Loucy (cell line): Measurements from ENCODE around the gene IGF2R.

Source experiments
- H2AFZ ChIP-seq: fragments of 200-600 bp; sonication (generic); 2 replicates; pipeline ENCODE4 v1.6.0; 2016; ENCODE audit warnings: antibody characterized with exemption, mild to moderate bottlenecking, low read length, moderate library complexity
- H3F3A ChIP-seq: fragments of 200-600 bp; 2 replicates; pipeline ENCODE4 v1.6.0; 2016; ENCODE audit warnings: antibody characterized with exemption, low read depth, mild to moderate bottlenecking
- H3K27me3 ChIP-seq: fragments of 200-600 bp; sonication (generic); 2 replicates; pipeline ENCODE4 v1.6.1; 2014; ENCODE audit warnings: low read length, mild to moderate bottlenecking; ENCODE audit not compliant: insufficient read depth, poor library complexity, severe bottlenecking
- H3K36me3 ChIP-seq: fragments of 200-600 bp; sonication (generic); 2 replicates; pipeline ENCODE4 v1.6.1; 2016; ENCODE audit warnings: low read length; ENCODE audit not compliant: insufficient read depth
- H3K4me1 ChIP-seq: fragments of 200-600 bp; sonication (generic); 2 replicates; pipeline ENCODE4 v1.5.1; 2014; ENCODE audit warnings: low read length, mild to moderate bottlenecking; ENCODE audit not compliant: insufficient read depth, poor library complexity, severe bottlenecking
- H3K4me2 ChIP-seq: fragments of 200-600 bp; sonication (generic); 2 replicates; pipeline ENCODE4 v1.6.0; 2014; ENCODE audit warnings: antibody characterized with exemption, low read length, low read depth, mild to moderate bottlenecking; ENCODE audit not compliant: poor library complexity, severe bottlenecking
- H3K4me3 ChIP-seq: fragments of 200-600 bp; sonication (generic); 2 replicates; pipeline ENCODE4 v1.5.1; 2014; ENCODE audit warnings: low read length, mild to moderate bottlenecking, mixed read lengths; ENCODE audit not compliant: poor library complexity, severe bottlenecking
- H3K79me2 ChIP-seq: fragments of 200-600 bp; sonication (generic); 2 replicates; pipeline ENCODE4 v1.6.1; 2014; ENCODE audit warnings: low read length; ENCODE audit not compliant: insufficient read depth
- H3K9ac ChIP-seq: fragments of 200-600 bp; sonication (generic); 2 replicates; pipeline ENCODE4 v1.6.0; 2014; ENCODE audit warnings: mild to moderate bottlenecking, low read depth, low read length, moderate library complexity; ENCODE audit not compliant: poor library complexity, severe bottlenecking
- H3K9me2 ChIP-seq: fragments of 200-600 bp; sonication (generic); replicated peaks from 2 replicates; pipeline ENCODE4 v1.6.1; 2016; ENCODE audit warnings: low read depth, low read length, mixed read lengths
- H3K9me3 ChIP-seq: fragments of 200-600 bp; sonication (generic); 2 replicates; pipeline ENCODE4 v1.6.1; 2014; ENCODE audit warnings: mild to moderate bottlenecking, antibody characterized with exemption, low read length, low read depth; ENCODE audit not compliant: insufficient read depth
- H4K20me1 ChIP-seq: fragments of 200-600 bp; sonication (generic); 2 replicates; pipeline ENCODE4 v1.6.0; 2014; ENCODE audit warnings: antibody characterized with exemption, low read length, mild to moderate bottlenecking; ENCODE audit not compliant: insufficient read depth, poor library complexity, severe bottlenecking
- EZH2phosphoT487 ChIP-seq: fragments of 200-600 bp; IDR thresholded peaks from 2 replicates; pipeline ENCODE4 v1.6.1; 2018; ENCODE audit warnings: antibody characterized with exemption, mild to moderate bottlenecking, moderate library complexity, borderline replicate concordance
- TF ChIP-seq, protein P1 (sequence below): fragments of 200-600 bp; sonication (generic); conservative IDR thresholded peaks from 2 replicates; pipeline ENCODE4 v1.5.1; 2014; ENCODE audit warnings: mild to moderate bottlenecking, antibody characterized with exemption, low read length

The IGF2R gene

GRCh38 chr6:159935065-159935464 is 33.8 kb upstream of the IGF2R start:
- no peak overlapping the region for H3K4me3 ChIP-seq
- H4K20me1 ChIP-seq = no peaks in the 10 kb centered on the region
- no peaks in the 10 kb centered on the region for H3K9me3 ChIP-seq
- no peaks in the 10 kb centered on the region for H3F3A ChIP-seq
- H3K4me1 ChIP-seq = no peaks in the 10 kb centered on the region
- H3K9ac ChIP-seq = no peak overlapping the region
- H3K27me3 ChIP-seq = peaks cover 6% of the 10 kb centered on the region
- no peaks in the 10 kb centered on the region for H3K79me2 ChIP-seq
- H3K4me2 ChIP-seq = no peak overlapping the region
- TF ChIP-seq, protein P1, sequence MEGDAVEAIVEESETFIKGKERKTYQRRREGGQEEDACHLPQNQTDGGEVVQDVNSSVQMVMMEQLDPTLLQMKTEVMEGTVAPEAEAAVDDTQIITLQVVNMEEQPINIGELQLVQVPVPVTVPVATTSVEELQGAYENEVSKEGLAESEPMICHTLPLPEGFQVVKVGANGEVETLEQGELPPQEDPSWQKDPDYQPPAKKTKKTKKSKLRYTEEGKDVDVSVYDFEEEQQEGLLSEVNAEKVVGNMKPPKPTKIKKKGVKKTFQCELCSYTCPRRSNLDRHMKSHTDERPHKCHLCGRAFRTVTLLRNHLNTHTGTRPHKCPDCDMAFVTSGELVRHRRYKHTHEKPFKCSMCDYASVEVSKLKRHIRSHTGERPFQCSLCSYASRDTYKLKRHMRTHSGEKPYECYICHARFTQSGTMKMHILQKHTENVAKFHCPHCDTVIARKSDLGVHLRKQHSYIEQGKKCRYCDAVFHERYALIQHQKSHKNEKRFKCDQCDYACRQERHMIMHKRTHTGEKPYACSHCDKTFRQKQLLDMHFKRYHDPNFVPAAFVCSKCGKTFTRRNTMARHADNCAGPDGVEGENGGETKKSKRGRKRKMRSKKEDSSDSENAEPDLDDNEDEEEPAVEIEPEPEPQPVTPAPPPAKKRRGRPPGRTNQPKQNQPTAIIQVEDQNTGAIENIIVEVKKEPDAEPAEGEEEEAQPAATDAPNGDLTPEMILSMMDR = no peak
- no peak for TF ChIP-seq EZH2phosphoT487
- no peak overlapping the region for H2AFZ ChIP-seq
- H3K9me2 ChIP-seq = no peaks in the 10 kb centered on the region
- H3K36me3 ChIP-seq = no peaks in the 10 kb centered on the region

- Histone ChIP-seq H3K9me2 (no peaks in the 10 kb centered on the region), H2AFZ (no peak overlapping the region), H3F3A (no peaks in the 10 kb centered on the region), H4K20me1 (no peaks in the 10 kb centered on the region), H3K4me3 (no peak overlapping the region), H3K4me1 (no peaks in the 10 kb centered on the region), H3K79me2 (no peaks in the 10 kb centered on the region), H3K27me3 (peaks cover 6% of the 10 kb centered on the region), H3K36me3 (no peaks in the 10 kb centered on the region), H3K9ac (no peak overlapping the region), H3K9me3 (no peaks in the 10 kb centered on the region), H3K4me2 (no peak overlapping the region)
- no peak for TF ChIP-seq EZH2phosphoT487
- TF ChIP-seq, protein P1 = no peak
Observed at GRCh38 chr6:159935633-159936032, 33.2 kb upstream of the IGF2R start.

GRCh38 chr6:159939591-159940016 is 29.3 kb upstream of the IGF2R start:
- no peaks in the 10 kb centered on the region for H4K20me1 ChIP-seq

More at GRCh38 chr6:159939591-159940016, 29.3 kb upstream of the IGF2R start:
- Histone ChIP-seq H3F3A (no peaks in the 10 kb centered on the region), H2AFZ (no peak overlapping the region), H3K36me3 (no peaks in the 10 kb centered on the region), H3K9me3 (no peaks in the 10 kb centered on the region), H3K79me2 (no peaks in the 10 kb centered on the region), H3K27me3 (peaks cover 6% of the 10 kb centered on the region), H3K9me2 (no peaks in the 10 kb centered on the region), H3K4me1 (no peaks in the 10 kb centered on the region), H3K4me2 (no peak overlapping the region), H3K4me3 (no peak overlapping the region), H3K9ac (no peak overlapping the region)
- TF ChIP-seq, protein P1 = no peak
- TF ChIP-seq EZH2phosphoT487 = no peak
